GM21528 (cell line): Measurements from ENCODE around the gene TBC1D10A.

ENCODE experiments used
- ATAC-seq: cut with Tn5 transposase; IDR thresholded peaks from one replicate; pipeline ENCODE4 v1.9.1; 2021; ENCODE audit warnings: mild to moderate bottlenecking, moderate library complexity; ENCODE audit not compliant: unreplicated experiment, low FRiP score

The TBC1D10A gene

GRCh38 chr22:30326706-30327362, at the start of gene TBC1D10A:
Gene TBC1D10A, minus strand, starts transcription at chr22:30326941. Its CDS starts 60 bp downstream, at chr22:30326881.
- peak; percentile 73 for ATAC-seq

- ATAC-seq = no peak
Observed at GRCh38 chr22:30375312-30375849, 48.6 kb upstream of the TBC1D10A start.

- no peak for ATAC-seq
Observed at GRCh38 chr22:30373331-30374325, 46.9 kb upstream of the TBC1D10A start.

GRCh38 chr22:30372915-30373314, 46.2 kb upstream of the TBC1D10A start:
- ATAC-seq = no peak

GRCh38 chr22:30371981-30372380, 45.2 kb upstream of the TBC1D10A start:
- ATAC-seq = no peak

- no peak for ATAC-seq
Observed at GRCh38 chr22:30371321-30371720, 44.6 kb upstream of the TBC1D10A start.

- ATAC-seq = no peak
Observed at GRCh38 chr22:30370641-30371230, 44.0 kb upstream of the TBC1D10A start.

- ATAC-seq = no peak
Observed at GRCh38 chr22:30368420-30368819, 41.7 kb upstream of the TBC1D10A start.

- ATAC-seq = no peak
Observed at GRCh38 chr22:30365891-30366290, 39.1 kb upstream of the TBC1D10A start.

- no peak for ATAC-seq
Observed at GRCh38 chr22:30362651-30363281, 36.0 kb upstream of the TBC1D10A start.

- ATAC-seq = no peak
Observed at GRCh38 chr22:30361916-30362650, 35.3 kb upstream of the TBC1D10A start.

- no peak for ATAC-seq
Observed at GRCh38 chr22:30358541-30358940, 31.8 kb upstream of the TBC1D10A start.

GRCh38 chr22:30357650-30358215, 31.0 kb upstream of the TBC1D10A start:
- ATAC-seq = no peak

- ATAC-seq = no peak
Observed at GRCh38 chr22:30357236-30357570, 30.5 kb upstream of the TBC1D10A start.

GRCh38 chr22:30356449-30357235, 29.9 kb upstream of the TBC1D10A start, which contains the start of the genes CCDC157 and SF3A1:
Gene CCDC157, plus strand, starts transcription at chr22:30357007. Its CDS starts 8,994 bp downstream, at chr22:30366001.
Gene SF3A1, minus strand, starts transcription at chr22:30356894. Its CDS starts 102 bp downstream, at chr22:30356792.
- ATAC-seq = peak; percentile 87

- no peak for ATAC-seq
Observed at GRCh38 chr22:30354644-30355043, 27.9 kb upstream of the TBC1D10A start.

- no peak for ATAC-seq
Observed at GRCh38 chr22:30351226-30351625, 24.5 kb upstream of the TBC1D10A start.

- no peak for ATAC-seq
Observed at GRCh38 chr22:30348809-30349208, 22.1 kb upstream of the TBC1D10A start.
